GM15510 (cell line): ENCODE measurements around the gene KIF17.

ENCODE experiments used
- POLR2A ChIP-seq: IDR thresholded peaks from 3 replicates; pipeline ENCODE4 v1.6.1; 2011; ENCODE audit warnings: borderline replicate concordance; ENCODE audit not compliant: insufficient read length; ENCODE audit errors: extremely low read depth

Gene KIF17

GRCh38 chr1:20708891-20709290 is 8.9 kb downstream of the KIF17 start:
- no peak for TF ChIP-seq POLR2A

GRCh38 chr1:20708057-20708456 is 9.8 kb downstream of the KIF17 start:
- TF ChIP-seq POLR2A = no peak

GRCh38 chr1:20706841-20707240 is 11.0 kb downstream of the KIF17 start:
- no peak for TF ChIP-seq POLR2A

- TF ChIP-seq POLR2A = no peak
Observed at GRCh38 chr1:20705203-20705755, 12.5 kb downstream of the KIF17 start.

- TF ChIP-seq POLR2A = no peak
Observed at GRCh38 chr1:20704390-20705202, 13.2 kb downstream of the KIF17 start.

- TF ChIP-seq POLR2A = no peak
Observed at GRCh38 chr1:20703124-20703756, 14.6 kb downstream of the KIF17 start.

- no peak for TF ChIP-seq POLR2A
Observed at GRCh38 chr1:20702416-20702815, 15.4 kb downstream of the KIF17 start.

GRCh38 chr1:20701847-20702246 is 16.0 kb downstream of the KIF17 start:
- TF ChIP-seq POLR2A = no peak

GRCh38 chr1:20701446-20701845 is 16.4 kb downstream of the KIF17 start:
- no peak for TF ChIP-seq POLR2A

GRCh38 chr1:20700636-20701215 is 17.1 kb downstream of the KIF17 start:
- TF ChIP-seq POLR2A = no peak

GRCh38 chr1:20699558-20699957 is 18.2 kb downstream of the KIF17 start:
- no peak for TF ChIP-seq POLR2A

GRCh38 chr1:20698195-20698910 is 19.5 kb downstream of the KIF17 start:
- TF ChIP-seq POLR2A = no peak

- no peak for TF ChIP-seq POLR2A
Observed at GRCh38 chr1:20697563-20697962, 20.2 kb downstream of the KIF17 start.

GRCh38 chr1:20696397-20697333 is 21.1 kb downstream of the KIF17 start:
- TF ChIP-seq POLR2A = no peak
